ENCODE results near the gene CLASP1.

- TF ChIP-seq JUNB (IDR thresholded peaks at IDR 0.05; ENCODE audit: unreplicated experiment) (no peak), REST (IDR thresholded peaks at IDR 0.05; ENCODE audit: unreplicated experiment) (no peak), POLR2AphosphoS5 (IDR thresholded peaks at IDR 0.05; ENCODE audit: low read depth) (no peak), CTCF (conservative IDR thresholded peaks at IDR 0.05; ENCODE audit: low read depth in 2 of 2) (no peak), EZH2 (IDR thresholded peaks at IDR 0.05; ENCODE audit: low read depth, unreplicated experiment) (no peak), ZNF331 (CRISPR knock-in tag; IDR thresholded peaks at IDR 0.05; ENCODE audit: low read depth) (no peak), ETS1 (IDR thresholded peaks at IDR 0.05) (no peak), ZNF114 (CRISPR knock-in tag; IDR thresholded peaks at IDR 0.05) (no peak), EZH2phosphoT487 (IDR thresholded peaks at IDR 0.05; ENCODE audit: unreplicated experiment) (no peak), CREB1 (CRISPR knock-in tag; IDR thresholded peaks at IDR 0.05; ENCODE audit: low read depth) (no peak), ZNF462 (CRISPR knock-in tag; IDR thresholded peaks at IDR 0.05) (no peak)
Observed at GRCh38 chr2:121451398-121451797, 197.9 kb downstream of the CLASP1 start.
